ENCODE results near the gene EFNB1.

EFNB1 gene

GRCh38 chrX:68843992-68844391, 15.2 kb downstream of the EFNB1 start:
- DNase-seq (ENCODE audit: low read depth), result no peak

- no peak for DNase-seq (ENCODE audit: low read depth)
These were observed 15.8 kb downstream of the EFNB1 start for GRCh38 chrX:68844581-68844980.

- DNase-seq (ENCODE audit: low read depth), result no peak
These were observed 17.7 kb downstream of the EFNB1 start for GRCh38 chrX:68846536-68846935.

- DNase-seq (ENCODE audit: low read depth), result no peak
These were observed 18.4 kb downstream of the EFNB1 start for GRCh38 chrX:68847172-68847571.

GRCh38 chrX:68848189-68848940, 19.5 kb downstream of the EFNB1 start:
- no peak for DNase-seq (ENCODE audit: low read depth)

GRCh38 chrX:68851082-68851481, 22.3 kb downstream of the EFNB1 start:
- DNase-seq (ENCODE audit: low read depth), result no peak

- no peak for DNase-seq (ENCODE audit: low read depth)
These were observed 23.2 kb downstream of the EFNB1 start for GRCh38 chrX:68852046-68852445.

GRCh38 chrX:68853665-68854251, 24.9 kb downstream of the EFNB1 start:
- DNase-seq (ENCODE audit: low read depth), result no peak

- DNase-seq (ENCODE audit: low read depth), result no peak
These were observed 36.5 kb downstream of the EFNB1 start for GRCh38 chrX:68865300-68865699.

- DNase-seq (ENCODE audit: low read depth), result no peak
These were observed 37.1 kb downstream of the EFNB1 start for GRCh38 chrX:68865926-68866325.

- DNase-seq (ENCODE audit: low read depth), result no peak
These were observed 38.8 kb downstream of the EFNB1 start for GRCh38 chrX:68867458-68868112.

- no peak for DNase-seq (ENCODE audit: low read depth)
These were observed 39.5 kb downstream of the EFNB1 start for GRCh38 chrX:68868316-68868715.

- DNase-seq (ENCODE audit: low read depth), result no peak
These were observed 40.3 kb downstream of the EFNB1 start for GRCh38 chrX:68868902-68869800.

- no peak for DNase-seq (ENCODE audit: low read depth)
These were observed 41.5 kb downstream of the EFNB1 start for GRCh38 chrX:68870357-68870756.

GRCh38 chrX:68872171-68872570, 43.4 kb downstream of the EFNB1 start:
- no peak for DNase-seq (ENCODE audit: low read depth)

GRCh38 chrX:68874076-68874475, 45.3 kb downstream of the EFNB1 start:
- no peak for DNase-seq (ENCODE audit: low read depth)

- no peak for DNase-seq (ENCODE audit: low read depth)
These were observed 47.9 kb downstream of the EFNB1 start for GRCh38 chrX:68876731-68877130.

- no peak for DNase-seq (ENCODE audit: low read depth)
These were observed 48.8 kb downstream of the EFNB1 start for GRCh38 chrX:68877606-68878005.

- no peak for DNase-seq (ENCODE audit: low read depth)
These were observed 50.3 kb downstream of the EFNB1 start for GRCh38 chrX:68878977-68879645.

GRCh38 chrX:68880846-68881552, 52.2 kb downstream of the EFNB1 start:
- no peak for DNase-seq (ENCODE audit: low read depth)

- no peak for DNase-seq (ENCODE audit: low read depth)
These were observed 53.1 kb downstream of the EFNB1 start for GRCh38 chrX:68881911-68882310.
